IPS-18a (cell line): Measurements from ENCODE around the gene OR6S1.
"Not testable (repeated sequence)": the region's sequence is repeated elsewhere in the genome, so short reads cannot be mapped to it uniquely, and the experiment has no call there.

Experiments
- H3K27ac ChIP-seq: one replicate; pipeline ENCODE4 v1.5.1; 2013; ENCODE audit warnings: low read length
- H3K27me3 ChIP-seq: one replicate; pipeline ENCODE4 v1.6.1; 2013; ENCODE audit warnings: mild to moderate bottlenecking, low read length; ENCODE audit not compliant: control insufficient read depth, insufficient read depth
- H3K36me3 ChIP-seq: one replicate; pipeline ENCODE4 v1.6.1; 2013; ENCODE audit warnings: low read depth, low read length; ENCODE audit not compliant: control insufficient read depth
- H3K4me1 ChIP-seq: one replicate; pipeline ENCODE4 v1.6.1; 2013; ENCODE audit warnings: low read depth, low read length; ENCODE audit not compliant: control insufficient read depth
- H3K4me3 ChIP-seq: one replicate; pipeline ENCODE4 v1.5.1; 2013; ENCODE audit warnings: low read length
- H3K9ac ChIP-seq: one replicate; pipeline ENCODE4 v1.6.1; 2013; ENCODE audit warnings: mild to moderate bottlenecking, low read length, moderate library complexity
- H3K9me3 ChIP-seq: one replicate; pipeline ENCODE4 v1.6.1; 2013; ENCODE audit warnings: low read depth, low read length; ENCODE audit not compliant: control insufficient read depth

OR6S1 gene

DNA sequence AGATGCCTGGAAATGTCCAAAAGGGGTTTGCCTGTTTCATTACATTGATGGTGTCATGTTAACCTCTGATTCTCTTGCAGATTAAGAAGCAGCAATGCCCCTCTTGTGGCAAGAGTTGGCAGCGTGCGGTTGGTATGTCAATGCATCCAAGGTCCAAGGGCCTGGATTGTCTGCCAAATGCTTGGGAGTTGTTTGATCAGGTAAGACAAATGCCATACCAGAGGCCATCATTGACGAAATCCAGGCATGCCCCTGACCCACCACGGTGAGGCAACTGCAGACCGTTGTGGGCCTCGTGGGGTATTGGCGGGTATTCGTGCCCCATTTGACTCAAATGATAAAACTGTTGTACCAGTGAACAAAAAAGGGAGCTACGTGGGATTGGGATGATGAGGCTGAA lies 38.9 kb downstream of the OR6S1 start:
- no peaks in the 10 kb centered on the region for H3K36me3 ChIP-seq
- H3K9ac ChIP-seq, result no peak overlapping the region
- H3K4me3 ChIP-seq, result no peak overlapping the region
- H3K9me3 ChIP-seq, result no peaks in the 10 kb centered on the region
- H3K4me1 ChIP-seq, result no peaks in the 10 kb centered on the region
- no peaks in the 10 kb centered on the region for H3K27me3 ChIP-seq
- H3K27ac ChIP-seq, result no peak overlapping the region

DNA sequence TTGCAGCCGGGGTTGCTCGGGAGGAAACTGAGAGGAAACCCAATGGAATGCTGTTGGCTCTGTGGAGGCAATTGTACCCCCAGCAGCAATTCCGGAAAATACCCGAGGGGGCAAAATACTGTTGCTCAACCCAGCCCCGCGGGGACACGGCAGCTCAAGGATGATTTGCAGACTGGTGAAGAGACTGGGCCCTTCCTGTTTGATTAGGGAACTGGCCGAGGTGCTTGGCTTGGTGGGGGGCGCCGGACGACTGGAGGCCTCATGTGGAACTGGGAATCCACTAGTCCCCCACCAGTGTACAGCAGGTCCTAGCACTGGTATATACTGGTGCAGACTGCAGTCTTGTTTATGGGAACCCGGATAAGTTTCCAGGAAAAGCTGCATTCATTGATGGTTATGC lies 40.0 kb downstream of the OR6S1 start:
- no peaks in the 10 kb centered on the region for H3K9me3 ChIP-seq
- H3K27ac ChIP-seq, result no peak overlapping the region
- H3K36me3 ChIP-seq, result no peaks in the 10 kb centered on the region
- H3K9ac ChIP-seq, result no peak overlapping the region
- H3K27me3 ChIP-seq, result no peaks in the 10 kb centered on the region
- no peak overlapping the region for H3K4me3 ChIP-seq
- no peaks in the 10 kb centered on the region for H3K4me1 ChIP-seq

DNA sequence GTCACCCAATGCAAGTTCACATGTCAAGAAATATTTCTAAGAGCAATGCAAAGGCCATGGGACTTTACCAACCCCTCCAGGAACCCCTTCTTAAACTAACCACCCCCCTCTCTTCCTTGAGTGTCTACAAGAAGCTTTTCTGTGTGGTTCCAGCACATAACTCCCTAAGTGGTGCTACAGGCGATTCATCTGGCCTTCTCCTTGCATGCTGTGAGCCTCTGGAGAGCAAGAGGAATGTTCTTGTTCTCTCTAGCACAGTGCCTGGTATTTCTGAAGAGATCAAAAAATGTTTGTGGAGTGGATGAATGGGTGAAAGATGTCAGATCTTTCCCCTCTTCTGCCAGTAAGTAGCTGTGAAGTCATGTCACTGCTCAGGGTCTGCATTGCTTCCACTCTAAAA lies 44.4 kb downstream of the OR6S1 start:
- Histone ChIP-seq H3K4me3 (no peak overlapping the region), H3K4me1 (no peaks in the 10 kb centered on the region), H3K9ac (no peak overlapping the region), H3K9me3 (no peaks in the 10 kb centered on the region), H3K27me3 (no peaks in the 10 kb centered on the region), H3K36me3 (no peaks in the 10 kb centered on the region), H3K27ac (no peak overlapping the region)

DNA sequence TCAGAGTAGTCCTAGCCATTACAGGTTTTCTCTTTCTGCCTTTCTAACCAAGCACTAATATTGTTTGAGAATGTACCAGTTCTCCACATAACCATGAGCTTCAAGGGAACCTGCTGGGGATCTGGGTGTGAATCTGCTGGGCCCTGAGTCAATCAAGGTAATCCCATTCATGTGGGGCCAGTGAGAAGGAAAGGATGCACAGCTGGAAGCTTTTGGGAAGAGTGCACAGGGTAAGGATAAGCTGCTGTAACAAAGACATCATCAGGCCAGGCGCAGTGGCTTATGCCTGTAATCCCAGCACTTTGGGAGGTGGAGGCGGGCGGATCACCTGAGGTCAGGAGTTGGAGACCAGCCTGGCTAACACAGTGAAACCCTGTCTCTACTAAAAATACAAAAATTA lies 45.8 kb downstream of the OR6S1 start:
- H3K27me3 ChIP-seq, H3K9me3 ChIP-seq, H3K36me3 ChIP-seq, H3K4me3 ChIP-seq, H3K4me1 ChIP-seq, H3K27ac ChIP-seq, H3K9ac ChIP-seq: not testable (repeated sequence)

DNA sequence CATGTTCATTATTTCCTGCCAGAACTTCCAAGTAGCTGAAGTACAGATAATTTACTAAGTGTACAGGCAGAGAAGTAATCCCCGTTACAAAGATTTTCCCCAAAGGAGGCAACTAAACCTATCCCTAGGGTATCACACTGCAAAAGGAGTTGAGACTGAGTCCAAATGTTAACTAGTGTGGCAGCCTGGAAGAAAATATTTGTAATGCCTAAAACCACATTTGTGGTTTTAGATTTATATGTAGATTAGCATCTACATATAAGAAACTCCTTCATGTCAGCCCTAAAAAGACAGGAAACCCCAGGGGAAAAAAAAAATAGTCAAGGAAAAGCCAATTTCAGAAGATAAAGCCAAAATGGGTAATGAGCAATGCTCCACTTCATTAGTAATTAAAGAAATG lies 48.9 kb downstream of the OR6S1 start:
- H3K4me3 ChIP-seq, result no peak overlapping the region

DNA sequence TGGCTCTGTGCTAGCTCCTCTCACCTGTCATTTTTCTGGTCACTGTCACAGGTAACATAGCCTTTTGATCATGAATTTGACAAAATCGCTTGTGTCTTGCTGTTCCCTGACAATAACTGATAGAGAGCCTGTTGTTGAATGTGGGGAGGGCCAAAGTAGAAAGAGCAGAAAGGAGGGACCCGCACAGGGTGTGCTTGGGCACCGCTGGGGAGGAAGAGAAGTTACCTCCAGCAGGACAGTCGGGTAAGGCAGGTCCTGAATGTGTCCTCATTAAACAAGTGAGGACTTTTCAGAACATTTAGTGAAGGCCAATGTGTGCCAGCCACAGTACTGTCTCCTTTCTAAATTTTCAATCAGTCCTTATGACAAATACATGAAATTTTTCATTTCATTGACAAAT lies 50.3 kb downstream of the OR6S1 start, which contains the start of gene RNASE12:
TSS of gene RNASE12 (minus strand) at position 142 of the 400 bp plus-strand sequence. CDS start 653 bp downstream, outside the sequence.
- Histone ChIP-seq H3K4me1 (no peaks in the 10 kb centered on the region), H3K27ac (no peak within 1 kb of the TSS), H3K27me3 (no peaks in the 10 kb centered on the region), H3K9me3 (no peaks in the 10 kb centered on the region), H3K4me3 (no peak within 1 kb of the TSS), H3K36me3 (no peaks in the 10 kb centered on the region), H3K9ac (no peak within 1 kb of the TSS)

More for the DNA sequence above, 48.9 kb downstream of the OR6S1 start:
- H3K36me3 ChIP-seq, result no peaks in the 10 kb centered on the region
- H3K9me3 ChIP-seq, result no peaks in the 10 kb centered on the region
- H3K9ac ChIP-seq, result no peak overlapping the region
- H3K4me1 ChIP-seq, result no peaks in the 10 kb centered on the region
- no peaks in the 10 kb centered on the region for H3K27me3 ChIP-seq
- H3K27ac ChIP-seq, result no peak overlapping the region
